Cardiac muscle cell (in vitro differentiated cells and primary cell): Measurements from ENCODE around the gene C7orf25. TPM values are rescaled to one million over a fixed set of nuclear protein-coding genes. Genes with fewer than 3 reads are reported as not detected.

Source experiments
- DNase-seq, 2 donors: peaks; one replicate each; pipeline versions ENCODE4 v3.0.0 to v3.0.0-alpha.2; 2010 to 2017; ENCODE audit warnings: low read depth in 1 of 2, low spot score in 1 of 2
- H3K27ac ChIP-seq: fragments of 200-600 bp; sonication (generic); 2 replicates; pipeline ENCODE4 v1.5.1; 2016
- H3K27me3 ChIP-seq: fragments of 200-600 bp; sonication (generic); 2 replicates; pipeline ENCODE4 v1.6.0; 2016; ENCODE audit warnings: control low read depth
- H3K36me3 ChIP-seq: fragments of 200-600 bp; sonication (generic); 2 replicates; pipeline ENCODE4 v1.5.1; 2016; ENCODE audit warnings: control low read depth
- H3K4me1 ChIP-seq: fragments of 200-600 bp; sonication (generic); 2 replicates; pipeline ENCODE4 v1.8.1; 2017; ENCODE audit warnings: low read depth, mild to moderate bottlenecking, mixed run types
- H3K4me3 ChIP-seq: fragments of 200-600 bp; sonication (generic); 2 replicates; pipeline ENCODE4 v1.5.1; 2016; ENCODE audit warnings: mild to moderate bottlenecking
- H3K9me3 ChIP-seq: fragments of 200-600 bp; sonication (generic); 2 replicates; pipeline ENCODE4 v1.5.1; 2017; ENCODE audit warnings: low read depth, mild to moderate bottlenecking, control low read depth
- polyA plus RNA-seq: library from polyadenylated mRNA; unstranded; fragments of >200 nt; fragmentation: Nextera tagmentation; extraction: Ambion mirVana; gene quantifications from 2 replicates; pipeline ENCODE4 v1.2.1, GENCODE V29; 2016
- total RNA-seq: library from RNA; depleted of rRNA; stranded (reverse); fragments of >200 nt; gene quantifications from 2 replicates; pipeline ENCODE4 v1.2.3, GENCODE V29; 2016
- TF ChIP-seq, protein P1 (sequence below): IDR thresholded peaks from 2 replicates; pipeline ENCODE4 v1.5.1; 2012; ENCODE audit warnings: low read depth, mild to moderate bottlenecking, low read length

Gene C7orf25
- total and polyA plus RNA-seq, 2 experiments from 2014 or later: 5.1 to 10.4 TPM

DNA sequence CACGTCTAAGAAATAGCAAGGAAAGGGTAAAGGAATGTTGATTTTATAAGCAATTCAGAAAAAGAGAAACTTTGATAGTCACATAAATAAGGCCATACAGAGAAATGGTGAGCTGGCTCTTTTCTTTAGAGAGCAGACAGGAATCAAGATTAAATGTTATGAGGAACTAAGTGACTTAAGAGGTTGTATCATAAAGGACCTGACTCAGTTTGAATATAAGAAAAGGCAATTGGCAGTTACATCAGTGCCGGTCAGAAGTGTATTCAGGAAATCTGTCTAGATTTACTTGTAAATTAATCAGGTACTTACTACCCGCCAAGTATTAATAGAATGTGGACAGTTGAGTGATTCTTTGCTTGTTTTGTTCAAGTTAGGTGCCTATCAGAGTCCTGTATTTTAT is 22.4 kb upstream of the C7orf25 start:
- TF ChIP-seq, protein P1, sequence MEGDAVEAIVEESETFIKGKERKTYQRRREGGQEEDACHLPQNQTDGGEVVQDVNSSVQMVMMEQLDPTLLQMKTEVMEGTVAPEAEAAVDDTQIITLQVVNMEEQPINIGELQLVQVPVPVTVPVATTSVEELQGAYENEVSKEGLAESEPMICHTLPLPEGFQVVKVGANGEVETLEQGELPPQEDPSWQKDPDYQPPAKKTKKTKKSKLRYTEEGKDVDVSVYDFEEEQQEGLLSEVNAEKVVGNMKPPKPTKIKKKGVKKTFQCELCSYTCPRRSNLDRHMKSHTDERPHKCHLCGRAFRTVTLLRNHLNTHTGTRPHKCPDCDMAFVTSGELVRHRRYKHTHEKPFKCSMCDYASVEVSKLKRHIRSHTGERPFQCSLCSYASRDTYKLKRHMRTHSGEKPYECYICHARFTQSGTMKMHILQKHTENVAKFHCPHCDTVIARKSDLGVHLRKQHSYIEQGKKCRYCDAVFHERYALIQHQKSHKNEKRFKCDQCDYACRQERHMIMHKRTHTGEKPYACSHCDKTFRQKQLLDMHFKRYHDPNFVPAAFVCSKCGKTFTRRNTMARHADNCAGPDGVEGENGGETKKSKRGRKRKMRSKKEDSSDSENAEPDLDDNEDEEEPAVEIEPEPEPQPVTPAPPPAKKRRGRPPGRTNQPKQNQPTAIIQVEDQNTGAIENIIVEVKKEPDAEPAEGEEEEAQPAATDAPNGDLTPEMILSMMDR: no peak
- Histone ChIP-seq H3K4me1 (peaks cover 9% of the 10 kb centered on the region), H3K36me3 (peaks cover 20% of the 10 kb centered on the region), H3K4me3 (no peak overlapping the region), H3K27ac (no peak overlapping the region), H3K9me3 (no peaks in the 10 kb centered on the region), H3K27me3 (no peaks in the 10 kb centered on the region)
- DNase-seq: no peak

DNA sequence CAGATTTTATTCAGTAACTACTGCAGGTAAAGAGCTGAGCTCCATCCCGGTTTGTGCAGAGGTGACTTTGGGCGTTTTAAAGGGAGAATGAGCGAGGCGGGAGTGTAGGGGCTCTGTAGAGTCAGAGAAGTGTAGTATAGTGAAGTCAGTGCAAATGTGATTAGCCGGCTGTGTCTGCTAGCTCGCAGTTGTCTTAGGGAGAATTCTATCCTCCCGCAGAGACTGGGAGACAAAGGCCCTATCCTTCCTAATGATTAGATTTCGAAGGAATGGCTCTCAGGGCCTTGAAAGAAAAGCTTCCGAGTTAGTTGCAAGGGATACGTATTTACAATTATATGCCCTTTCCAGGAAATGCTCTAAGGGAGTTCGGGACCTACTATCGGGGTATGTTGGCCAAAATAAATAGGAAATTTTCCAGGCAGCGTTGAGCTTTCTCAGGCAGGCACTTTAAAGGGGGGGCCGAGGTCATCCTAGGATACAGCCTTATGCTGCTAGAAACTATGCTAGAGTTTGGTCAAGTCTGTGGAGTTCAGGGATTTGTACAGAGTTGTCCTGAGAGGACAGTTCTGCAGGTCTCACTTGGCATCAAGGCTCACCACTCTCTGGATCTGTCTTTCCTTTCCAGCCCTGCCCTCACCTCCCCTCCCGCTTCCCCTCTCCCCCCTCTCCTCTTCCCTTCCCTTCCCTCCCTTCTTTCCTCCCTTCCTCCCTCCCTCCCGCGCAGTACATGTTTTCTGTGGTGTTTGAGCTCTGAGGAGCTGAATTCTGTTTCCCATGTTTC is 21.1 kb upstream of the C7orf25 start:
- TF ChIP-seq, protein P1: no peak
- Histone ChIP-seq H3K4me3 (peak overlapping the region; percentile 70), H3K27ac (peak overlapping the region; percentile 86), H3K36me3 (peaks cover 18% of the 10 kb centered on the region), H3K4me1 (peaks cover 9% of the 10 kb centered on the region), H3K27me3 (no peaks in the 10 kb centered on the region), H3K9me3 (no peaks in the 10 kb centered on the region)
- DNase-seq: peak; percentile 39 to 69

DNA sequence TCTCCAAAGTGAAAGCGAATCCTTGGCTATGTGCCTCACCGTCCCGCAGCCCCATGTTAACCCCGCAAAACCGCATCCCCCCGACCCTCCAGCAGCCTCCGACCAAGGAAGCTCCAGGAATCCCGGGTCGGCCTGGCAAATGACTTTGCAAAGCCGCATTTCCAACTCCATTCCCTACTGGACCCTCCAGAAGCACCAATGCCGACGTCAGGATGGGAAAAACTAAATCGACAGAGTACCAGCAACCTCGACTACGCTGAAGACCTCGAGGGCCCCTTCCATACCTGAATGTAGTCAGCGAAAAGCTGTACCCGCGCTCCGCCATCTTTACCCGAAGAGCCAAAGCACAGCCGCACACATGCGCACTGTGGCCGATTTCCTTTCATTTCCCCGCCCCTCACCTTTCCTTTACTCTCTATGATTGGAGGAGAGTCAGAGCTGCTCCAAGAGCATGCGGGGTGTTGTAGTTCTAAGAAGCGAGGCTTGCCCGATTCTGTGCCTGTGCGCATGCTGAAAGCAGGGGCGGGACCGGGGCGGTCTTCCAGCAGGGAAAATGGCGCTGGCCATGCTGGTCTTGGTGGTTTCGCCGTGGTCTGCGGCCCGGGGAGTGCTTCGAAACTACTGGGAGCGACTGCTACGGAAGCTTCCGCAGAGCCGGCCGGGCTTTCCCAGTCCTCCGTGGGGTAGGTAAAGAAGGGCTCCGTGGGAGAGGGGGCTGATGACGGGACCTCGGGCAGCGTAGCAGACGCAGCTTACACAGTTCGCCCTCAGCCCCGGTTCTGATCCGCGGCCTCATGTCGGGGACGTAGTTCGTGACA is 20.2 kb upstream of the C7orf25 start, which contains the start of the genes MRPL32 and PSMA2:
TSS of gene MRPL32 (plus strand) at position 543 of the 818 bp plus-strand sequence. CDS start at position 554, 11 bp downstream.
TSS of gene PSMA2 (minus strand) at position 341 of the 818 bp plus-strand sequence. CDS start at position 325, 16 bp downstream.
- DNase-seq: peak; percentile 98
- TF ChIP-seq, protein P1: no peak
- Histone ChIP-seq H3K4me3 (peak within 1 kb of the TSS; percentile 70), H3K9me3 (no peaks in the 10 kb centered on the region), H3K27me3 (no peaks in the 10 kb centered on the region), H3K36me3 (peaks cover 15% of the 10 kb centered on the region), H3K4me1 (peaks cover 9% of the 10 kb centered on the region), H3K27ac (peak within 1 kb of the TSS; percentile 86)

DNA sequence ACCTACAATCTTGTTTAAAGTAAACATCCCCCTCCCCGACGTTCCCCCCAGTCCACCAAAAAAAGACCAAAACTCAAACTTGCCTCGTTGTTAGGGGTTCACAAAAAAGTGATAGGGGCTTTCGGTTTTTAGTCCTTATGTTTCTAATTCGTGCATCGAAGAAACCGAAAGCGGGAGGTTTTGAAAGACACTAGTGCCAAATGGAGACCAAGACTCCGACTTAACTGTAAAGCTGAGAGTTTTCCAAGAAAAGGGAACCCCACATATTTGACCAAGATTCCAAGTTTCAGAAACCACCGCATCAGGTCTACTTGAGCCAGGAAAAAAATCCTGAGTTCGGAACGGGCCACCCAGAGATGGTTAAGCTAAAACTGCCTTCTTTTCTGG is 19.6 kb upstream of the C7orf25 start:
- peaks cover 12% of the 10 kb centered on the region for H3K36me3 ChIP-seq
- TF ChIP-seq, protein P1: no peak

DNA sequence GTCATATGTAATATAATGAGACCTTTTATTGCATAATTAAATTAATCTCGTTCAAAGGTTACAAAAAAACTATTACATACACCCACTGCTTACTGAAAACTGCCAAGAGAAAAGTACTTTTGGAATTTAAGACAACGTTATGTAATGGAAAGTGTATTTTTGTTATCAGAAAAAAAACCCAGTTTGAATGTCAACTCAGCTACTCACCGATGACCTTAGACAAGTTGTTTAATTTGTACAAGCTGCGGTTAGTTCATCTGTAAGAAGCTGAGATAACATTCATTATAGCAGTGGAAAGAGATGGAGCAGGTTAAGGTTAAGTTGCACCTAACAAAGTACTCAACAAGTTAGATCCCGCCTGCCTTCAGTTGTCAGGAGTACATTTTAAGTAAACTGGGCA is 19.0 kb upstream of the C7orf25 start:
- TF ChIP-seq, protein P1: no peak
- H3K27me3 ChIP-seq: no peaks in the 10 kb centered on the region
- no peak overlapping the region for H3K27ac ChIP-seq
- H3K4me1 ChIP-seq: peaks cover 9% of the 10 kb centered on the region
- no peaks in the 10 kb centered on the region for H3K9me3 ChIP-seq
- H3K36me3 ChIP-seq: peaks cover 16% of the 10 kb centered on the region
- H3K4me3 ChIP-seq: peak overlapping the region; percentile 70
- peak in 1 of 2 donors; percentile 59 for DNase-seq

More for the DNA sequence above, 19.6 kb upstream of the C7orf25 start:
- Histone ChIP-seq H3K4me3 (peak overlapping the region; percentile 70), H3K27me3 (no peaks in the 10 kb centered on the region), H3K27ac (peak overlapping the region; percentile 70), H3K4me1 (peaks cover 9% of the 10 kb centered on the region), H3K9me3 (no peaks in the 10 kb centered on the region)
- DNase-seq: no peak
